ENCODE results near the gene SHROOM3. TPM values are rescaled to one million over a fixed set of nuclear protein-coding genes. Genes with fewer than 3 reads are reported as not detected.

SHROOM3 gene
- total and polyA plus RNA-seq, 2 donors (not counting 3 experiments of a cell fraction or from before 2014, with no cell fraction given), result 2.7 to 6.7 TPM

- H3K4me3 ChIP-seq (replicated peaks in 1 of 3; ENCODE audit: insufficient read depth in 1 of 3, low read depth in 1 of 3, low read length in 3 of 3), result no peak overlapping the region
- H3K9ac ChIP-seq (replicated peaks; ENCODE audit: extremely low read depth, insufficient read depth, low read length), result no peak overlapping the region
- H3K9me3 ChIP-seq (replicated peaks; ENCODE audit: control insufficient read depth, insufficient read depth, low read length), result no peaks in the 10 kb centered on the region
- H3K27ac ChIP-seq (ENCODE audit: insufficient read depth, low read depth, low read length), result no peak overlapping the region
- BruUV-seq (replicated peaks), result no TSS peak
- ChIA-PET POLR2A (no interaction called here), CTCF (interaction anchor here (1.6 kb wide), 1 partner anchor 98 kb away, joined by 3 read pairs; no protein-coding TSS in a partner anchor)
- H3K27me3 ChIP-seq (ENCODE audit: control insufficient read depth in 2 of 2, insufficient read depth in 2 of 2, low read length in 2 of 2), result no peaks in the 10 kb centered on the region
- H3K36me3 ChIP-seq (ENCODE audit: control insufficient read depth in 2 of 2, extremely low read depth in 1 of 2, insufficient read depth in 2 of 2, low read length in 2 of 2), result no peaks in the 10 kb centered on the region
- dilution Hi-C loops (cut with MboI; ENCODE audit: extremely low pct_ligation_motif_present, low sequenced_read_pairs), result no loop called here
- H2AFZ ChIP-seq (ENCODE audit: low read depth, low read length), result no peak overlapping the region
- no peak overlapping the region for H3K4me2 ChIP-seq (ENCODE audit: insufficient read depth, low read length)
- H3K9me1 ChIP-seq (replicated peaks; ENCODE audit: control insufficient read depth, extremely low read depth, insufficient read depth, low read length), result no peaks in the 10 kb centered on the region
- DNase-seq (ENCODE audit: low read depth, low spot score), result no peak
- H3K79me2 ChIP-seq (ENCODE audit: control insufficient read depth, insufficient read depth, low read length), result no peaks in the 10 kb centered on the region
- no peak for FAIRE-seq
- H4K20me1 ChIP-seq (replicated peaks; ENCODE audit: control insufficient read depth, extremely low read depth, insufficient read depth, low read length), result no peaks in the 10 kb centered on the region
- intact Hi-C loops (cut with micrococcal nuclease), result no loop called here
- H3K4me1 ChIP-seq (ENCODE audit: control insufficient read depth, extremely low read depth, insufficient read depth, low read length), result no peaks in the 10 kb centered on the region
- TF ChIP-seq GATA2 (IDR thresholded peaks at IDR 0.05; ENCODE audit: insufficient read depth, insufficient read length, low read depth, low read length), result no peak
- TF ChIP-seq POLR2AphosphoS5 (IDR thresholded peaks at IDR 0.05; ENCODE audit: insufficient read depth, low read depth, low read length), result no peak
- TF ChIP-seq, protein P1, sequence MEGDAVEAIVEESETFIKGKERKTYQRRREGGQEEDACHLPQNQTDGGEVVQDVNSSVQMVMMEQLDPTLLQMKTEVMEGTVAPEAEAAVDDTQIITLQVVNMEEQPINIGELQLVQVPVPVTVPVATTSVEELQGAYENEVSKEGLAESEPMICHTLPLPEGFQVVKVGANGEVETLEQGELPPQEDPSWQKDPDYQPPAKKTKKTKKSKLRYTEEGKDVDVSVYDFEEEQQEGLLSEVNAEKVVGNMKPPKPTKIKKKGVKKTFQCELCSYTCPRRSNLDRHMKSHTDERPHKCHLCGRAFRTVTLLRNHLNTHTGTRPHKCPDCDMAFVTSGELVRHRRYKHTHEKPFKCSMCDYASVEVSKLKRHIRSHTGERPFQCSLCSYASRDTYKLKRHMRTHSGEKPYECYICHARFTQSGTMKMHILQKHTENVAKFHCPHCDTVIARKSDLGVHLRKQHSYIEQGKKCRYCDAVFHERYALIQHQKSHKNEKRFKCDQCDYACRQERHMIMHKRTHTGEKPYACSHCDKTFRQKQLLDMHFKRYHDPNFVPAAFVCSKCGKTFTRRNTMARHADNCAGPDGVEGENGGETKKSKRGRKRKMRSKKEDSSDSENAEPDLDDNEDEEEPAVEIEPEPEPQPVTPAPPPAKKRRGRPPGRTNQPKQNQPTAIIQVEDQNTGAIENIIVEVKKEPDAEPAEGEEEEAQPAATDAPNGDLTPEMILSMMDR (IDR thresholded peaks at IDR 0.05; ENCODE audit: extremely low read depth in 1 of 2, insufficient read depth in 1 of 2, low read depth in 1 of 2, low read length in 2 of 2), result no peak
- TF ChIP-seq EZH2 (IDR thresholded peaks at IDR 0.05; ENCODE audit: borderline replicate concordance, low read depth, low read length, severe bottlenecking), result no peak
- TF ChIP-seq MAX (IDR thresholded peaks at IDR 0.05; ENCODE audit: insufficient read depth, insufficient read length), result no peak
- no peak for TF ChIP-seq FOS (IDR thresholded peaks at IDR 0.05; ENCODE audit: borderline replicate concordance, insufficient read depth, low read length)
- no peak for TF ChIP-seq POLR2A (IDR thresholded peaks at IDR 0.05; ENCODE audit: low read depth, low read length)
- no peak for TF ChIP-seq JUN (IDR thresholded peaks at IDR 0.05; ENCODE audit: borderline replicate concordance, insufficient read depth, insufficient read length, low read depth)
- TF ChIP-seq MYC (IDR thresholded peaks at IDR 0.05; ENCODE audit: low read depth, low read length), result no peak
Measured at GRCh38 chr4:76725039-76725438, 290.0 kb downstream of the SHROOM3 start.

Data from endothelial cell of umbilical vein (primary cell).